Cardiac ventricle fibroblast (primary cell): ENCODE results near the gene TMEM125. TPM values are rescaled to one million over a fixed set of nuclear protein-coding genes. Genes with fewer than 3 reads are reported as not detected.

Experiments
- total RNA-seq: library from RNA; depleted of rRNA; stranded (reverse); fragments of >200 nt; gene quantifications from 2 replicates; pipeline ENCODE4 v1.2.3, GENCODE V29; 2015

Gene TMEM125
- not detected in 2 replicates for total RNA-seq

GRCh38 chr1:43269627-43270375 lies at the start of gene TMEM125:
Gene TMEM125, plus strand, starts transcription at chr1:43269983. Its CDS starts 2,740 bp downstream, at chr1:43272723.

DNA sequence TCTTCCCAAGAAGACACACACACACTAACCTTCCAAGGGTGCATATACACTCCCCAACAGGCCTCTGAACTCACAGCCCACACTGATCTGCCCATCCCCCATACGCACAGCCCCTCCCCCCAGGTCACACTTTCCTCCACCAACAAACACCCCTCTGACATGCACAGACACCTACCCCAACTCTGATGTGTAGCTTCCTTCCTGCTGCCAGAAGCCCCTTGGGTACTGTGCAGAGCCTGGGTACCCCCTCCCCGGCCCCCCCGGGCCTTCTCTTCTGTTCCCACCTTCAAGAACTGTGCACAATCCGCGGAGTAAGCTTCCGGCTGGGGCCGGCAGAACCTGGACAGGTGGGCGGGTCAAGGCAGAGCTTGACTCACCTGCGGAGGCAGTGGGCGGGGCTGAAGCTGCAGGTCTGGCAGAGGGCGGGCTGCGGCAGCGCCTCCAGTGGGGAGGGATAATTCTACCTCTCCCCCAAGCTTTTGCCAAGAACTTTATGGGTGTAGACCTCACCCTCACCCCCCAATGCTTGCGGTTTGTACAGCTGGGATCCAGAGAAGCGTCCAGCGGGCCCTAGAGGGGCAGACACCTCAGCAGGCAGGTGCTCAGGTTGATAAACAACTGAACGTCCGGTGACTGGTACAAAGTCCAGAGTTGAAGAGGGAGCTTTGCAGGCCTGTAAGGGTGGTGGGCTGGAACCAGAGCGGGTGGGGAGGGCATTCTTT lies 15.6 kb downstream of the TMEM125 start, which contains the start of gene C1orf210:
TSS of gene C1orf210 (minus strand) at position 313 of the 722 bp plus-strand sequence. CDS start 2,311 bp downstream, outside the sequence.

GRCh38 chr1:43300378-43301094 lies 30.8 kb downstream of the TMEM125 start, which contains the start of gene TIE1:
Gene TIE1, plus strand, starts transcription at chr1:43300982. Its CDS starts 90 bp downstream, at chr1:43301072.

Other genes starting within 250 kb of the TMEM125 start
- 51.5 and 52.3 TPM in 2 replicates for gene EBNA1BP2, start 97.7 kb upstream of the TMEM125 start, total RNA-seq
- 0.50 and 0.59 TPM in 2 replicates for gene CFAP57, start 97.7 kb upstream of the TMEM125 start, total RNA-seq
- not detected in 2 replicates for gene C1orf210, start 15.6 kb downstream of the TMEM125 start, total RNA-seq
- gene TIE1, start 31.0 kb downstream of the TMEM125 start, total RNA-seq, result 3.3 and 5.5 TPM in 2 replicates
- not detected in 2 replicates for gene MPL, start 67.8 kb downstream of the TMEM125 start, total RNA-seq
- 5.3 and 6.1 TPM in 2 replicates for gene CDC20, start 89.0 kb downstream of the TMEM125 start, total RNA-seq
- gene ELOVL1, start 98.0 kb downstream of the TMEM125 start, total RNA-seq, result 33.8 and 52.2 TPM in 2 replicates
- gene MED8, start 119.8 kb downstream of the TMEM125 start, total RNA-seq, result 28.6 and 44.9 TPM in 2 replicates
- gene SZT2, start 119.9 kb downstream of the TMEM125 start, total RNA-seq, result 14.7 and 17.2 TPM in 2 replicates
- gene HYI, start 183.9 kb downstream of the TMEM125 start, total RNA-seq, result 7.5 and 9.1 TPM in 2 replicates